K562 (cell line): ENCODE data around the gene NR1I3. TPM values are rescaled to one million over a fixed set of nuclear protein-coding genes. Genes with fewer than 3 reads are reported as not detected.

Source experiments
- ATF1 ChIP-seq, 2 experiments: fragments of 450-650 bp in 1 of 2; IDR thresholded peaks; 2 replicates each; pipeline ENCODE4 v1.6.1; 2016; ENCODE audit warnings: missing compliant biosample characterization in 1 of 2, missing genetic modification characterization in 1 of 2
- DNMT1 ChIP-seq: fragments of 450-650 bp; IDR thresholded peaks from 2 replicates; pipeline ENCODE4 v1.6.1; 2016; ENCODE audit warnings: antibody characterized with exemption, mild to moderate bottlenecking
- E2F3 ChIP-seq: fragments of 250-450 bp; sonication (Bioruptor Pico); IDR thresholded peaks from 2 replicates; pipeline ENCODE4 v1.4.0; 2020; ENCODE audit warnings: mild to moderate bottlenecking
- EP300 ChIP-seq: IDR thresholded peaks from 2 replicates; pipeline ENCODE4 v1.6.1; 2012; ENCODE audit warnings: low read length, improper control_type of control experiment
- FOXK1 ChIP-seq: sonication (generic); formaldehyde crosslinking; IDR thresholded peaks from 2 replicates; pipeline ENCODE4 v1.8.0; 2022; ENCODE audit warnings: missing genetic modification reagents, mild to moderate bottlenecking, borderline replicate concordance
- GATAD2A ChIP-seq: fragments of 450-650 bp; IDR thresholded peaks from 2 replicates; pipeline ENCODE4 v1.6.1; 2017
- GTF2E2 ChIP-seq: fragments of 200-800 bp; sonication (Bioruptor generic); IDR thresholded peaks from 2 replicates; pipeline ENCODE4 v1.6.1; 2016; ENCODE audit warnings: missing genetic modification characterization, missing compliant biosample characterization
- KLF6 ChIP-seq: fragments of 250-450 bp; sonication (Bioruptor Pico); IDR thresholded peaks from 2 replicates; pipeline ENCODE4 v1.4.0; 2020; ENCODE audit warnings: mild to moderate bottlenecking, moderate library complexity, borderline replicate concordance
- PHTF2 ChIP-seq: fragments of 250-450 bp; sonication (Bioruptor Pico); IDR thresholded peaks from 2 replicates; pipeline ENCODE4 v1.5.0; 2021; ENCODE audit warnings: mild to moderate bottlenecking
- POLR2A ChIP-seq: fragments of 450-650 bp; conservative IDR thresholded peaks from 2 replicates; pipeline ENCODE4 v1.6.1; 2016
- RNF2 ChIP-seq: sonication (generic); IDR thresholded peaks from 2 replicates; pipeline ENCODE4 v1.6.1; 2016
- SMAD4 ChIP-seq: fragments of 250-450 bp; sonication (Bioruptor Pico); conservative IDR thresholded peaks from 2 replicates; pipeline ENCODE4 v1.8.0; 2021; ENCODE audit warnings: inconsistent platforms, mild to moderate bottlenecking, moderate library complexity
- SNRNP70 ChIP-seq: fragments of 200-400 bp; formaldehyde crosslinking; optimal IDR thresholded peaks from 2 replicates; pipeline ENCODE3; 2017; ENCODE audit warnings: low read depth, low read length
- SUPT5H ChIP-seq: fragments of 450-650 bp; IDR thresholded peaks from 2 replicates; pipeline ENCODE4 v1.6.1; 2016
- TCF7 ChIP-seq: sonication (generic); IDR thresholded peaks from 2 replicates; pipeline ENCODE4 v1.6.1; 2016; ENCODE audit warnings: antibody characterized with exemption, borderline replicate concordance
- ZNF12 ChIP-seq: sonication (generic); formaldehyde crosslinking; IDR thresholded peaks from 2 replicates; pipeline ENCODE4 v1.4.0; 2020; ENCODE audit warnings: mild to moderate bottlenecking, missing genetic modification reagents
- ZNF217 ChIP-seq: sonication (generic); formaldehyde crosslinking; IDR thresholded peaks from 2 replicates; pipeline ENCODE4 v1.8.0; 2022; ENCODE audit warnings: mild to moderate bottlenecking, missing genetic modification reagents
- ZNF408 ChIP-seq: fragments of 250-450 bp; sonication (Bioruptor Pico); IDR thresholded peaks from 2 replicates; pipeline ENCODE4 v1.4.0; 2020; ENCODE audit warnings: low read depth, mild to moderate bottlenecking, moderate library complexity
- polyA plus RNA-seq, 8 experiments: library from polyadenylated mRNA; depleted of rRNA in 4 of 8; stranded (reverse) in 5 of 8; unstranded in 3 of 8; fragments of >200 nt; fragmentation: Nextera tagmentation in 2 of 8; fragmentation: Illumina TruSeq in 1 of 8; extraction: Ambion mirVana in 2 of 8; extraction: Trizol in 1 of 8; gene quantifications; 2 replicates each; pipeline versions ENCODE4 v1.2.1 to v1.2.3, GENCODE V29; 2011 to 2014; ENCODE audit warnings: inconsistent platforms in 1 of 8, missing spikeins in 1 of 8
- total RNA-seq, 7 experiments: library from RNA; depleted of rRNA in 6 of 7; stranded (reverse); fragments of >200 nt in 6 of 7; fragmentation: Illumina TruSeq in 2 of 7; extraction: Trizol in 2 of 7; gene quantifications; 2 replicates each; pipeline versions ENCODE4 v1.2.1 to v1.2.3, GENCODE V29; 2011 to 2021; ENCODE audit warnings: low replicate concordance in 1 of 7
- TF ChIP-seq, protein P1 (sequence below): fragments of 450-650 bp; formaldehyde crosslinking; IDR thresholded peaks from 2 replicates; pipeline ENCODE4 v1.4.0; 2022; ENCODE audit warnings: mild to moderate bottlenecking, moderate library complexity
- TF ChIP-seq, protein P2 (sequence below): IDR thresholded peaks from 3 replicates; pipeline ENCODE4 v1.6.1; 2011; ENCODE audit warnings: borderline replicate concordance, mild to moderate bottlenecking, moderate library complexity; ENCODE audit not compliant: insufficient read length; ENCODE audit errors: extremely low read depth
- TF ChIP-seq, protein P3 (sequence below): sonication (generic); formaldehyde crosslinking; IDR thresholded peaks from 2 replicates; pipeline ENCODE4 v1.8.1; 2023; ENCODE audit warnings: mild to moderate bottlenecking, missing genetic modification reagents
- TF ChIP-seq, protein P4 (sequence below): sonication (generic); formaldehyde crosslinking; IDR thresholded peaks from 2 replicates; pipeline ENCODE4 v1.8.0; 2023; ENCODE audit warnings: mild to moderate bottlenecking, missing genetic modification reagents

NR1I3 gene
- total and polyA plus RNA-seq, 9 of the 15 experiments (the other 6 are each of a cell fraction or from before 2014, with no cell fraction given): 0.11 TPM; not detected in 8

DNA sequence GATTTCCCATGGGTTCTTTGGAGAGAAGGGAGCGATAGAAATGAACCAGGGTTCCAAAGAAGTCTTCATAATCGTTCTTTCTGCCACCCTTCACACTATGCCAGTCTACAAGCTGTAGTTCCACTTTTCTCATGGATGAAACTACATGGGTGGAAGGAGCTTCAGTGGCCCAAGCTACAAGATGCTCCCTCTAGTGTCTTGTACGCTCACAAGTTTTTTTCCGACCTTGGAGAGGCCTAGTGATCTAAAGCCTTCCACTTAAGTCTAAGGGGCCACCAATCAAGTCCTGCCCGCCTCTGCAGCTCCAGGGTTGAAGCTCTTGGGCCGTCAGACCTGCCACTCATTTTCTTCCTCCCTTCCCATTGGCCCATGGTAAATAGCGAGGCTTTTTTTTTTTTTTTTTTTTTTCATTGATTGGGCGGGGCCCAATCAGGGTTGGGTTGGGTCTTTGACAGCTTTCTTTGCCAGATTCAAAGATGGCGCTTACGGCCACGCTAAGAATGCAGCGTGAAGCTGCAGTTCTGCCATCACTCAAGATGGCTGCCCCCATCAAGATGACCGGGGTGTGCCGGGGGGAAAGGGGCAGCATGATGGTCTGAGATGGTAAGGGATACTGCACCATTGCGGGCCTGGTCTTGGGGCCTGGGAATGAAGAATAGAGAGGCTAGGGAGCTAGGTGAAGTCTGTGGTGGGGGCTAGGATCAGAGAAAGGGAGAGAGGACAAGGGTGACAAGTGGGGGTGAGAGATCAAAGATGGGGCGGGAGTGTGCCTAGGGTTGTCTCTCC lies 12.3 kb downstream of the NR1I3 start, which contains the start of gene TOMM40L (continued):
- TF ChIP-seq SUPT5H (peak; percentile 79), KLF6 (CRISPR knock-in tag) (no peak), FOXK1 (no peak), ATF1 (CRISPR knock-in tag; IDR thresholded peaks at IDR 0.05) (no peak), ATF1 (tag; IDR thresholded peaks at IDR 0.05) (peak; percentile 78), PHTF2 (CRISPR knock-in tag) (no peak), EP300 (no peak), SMAD4 (CRISPR knock-in tag) (no peak), RNF2 (no peak), ZNF12 (CRISPR knock-in tag) (no peak), TCF7 (no peak; the same call in 1 of the 2 replicates), SNRNP70 (no peak), DNMT1 (no peak), POLR2A (peak; percentile 87), ZNF408 (CRISPR knock-in tag) (no peak), GATAD2A (no peak), E2F3 (CRISPR knock-in tag) (no peak), ZNF217 (CRISPR knock-in tag) (no peak), GTF2E2 (peak; percentile 66; the same call in 1 of the 2 replicates)
- TF ChIP-seq, protein P1, sequence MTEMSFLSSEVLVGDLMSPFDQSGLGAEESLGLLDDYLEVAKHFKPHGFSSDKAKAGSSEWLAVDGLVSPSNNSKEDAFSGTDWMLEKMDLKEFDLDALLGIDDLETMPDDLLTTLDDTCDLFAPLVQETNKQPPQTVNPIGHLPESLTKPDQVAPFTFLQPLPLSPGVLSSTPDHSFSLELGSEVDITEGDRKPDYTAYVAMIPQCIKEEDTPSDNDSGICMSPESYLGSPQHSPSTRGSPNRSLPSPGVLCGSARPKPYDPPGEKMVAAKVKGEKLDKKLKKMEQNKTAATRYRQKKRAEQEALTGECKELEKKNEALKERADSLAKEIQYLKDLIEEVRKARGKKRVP (CRISPR knock-in tag): no peak
- TF ChIP-seq, protein P2, sequence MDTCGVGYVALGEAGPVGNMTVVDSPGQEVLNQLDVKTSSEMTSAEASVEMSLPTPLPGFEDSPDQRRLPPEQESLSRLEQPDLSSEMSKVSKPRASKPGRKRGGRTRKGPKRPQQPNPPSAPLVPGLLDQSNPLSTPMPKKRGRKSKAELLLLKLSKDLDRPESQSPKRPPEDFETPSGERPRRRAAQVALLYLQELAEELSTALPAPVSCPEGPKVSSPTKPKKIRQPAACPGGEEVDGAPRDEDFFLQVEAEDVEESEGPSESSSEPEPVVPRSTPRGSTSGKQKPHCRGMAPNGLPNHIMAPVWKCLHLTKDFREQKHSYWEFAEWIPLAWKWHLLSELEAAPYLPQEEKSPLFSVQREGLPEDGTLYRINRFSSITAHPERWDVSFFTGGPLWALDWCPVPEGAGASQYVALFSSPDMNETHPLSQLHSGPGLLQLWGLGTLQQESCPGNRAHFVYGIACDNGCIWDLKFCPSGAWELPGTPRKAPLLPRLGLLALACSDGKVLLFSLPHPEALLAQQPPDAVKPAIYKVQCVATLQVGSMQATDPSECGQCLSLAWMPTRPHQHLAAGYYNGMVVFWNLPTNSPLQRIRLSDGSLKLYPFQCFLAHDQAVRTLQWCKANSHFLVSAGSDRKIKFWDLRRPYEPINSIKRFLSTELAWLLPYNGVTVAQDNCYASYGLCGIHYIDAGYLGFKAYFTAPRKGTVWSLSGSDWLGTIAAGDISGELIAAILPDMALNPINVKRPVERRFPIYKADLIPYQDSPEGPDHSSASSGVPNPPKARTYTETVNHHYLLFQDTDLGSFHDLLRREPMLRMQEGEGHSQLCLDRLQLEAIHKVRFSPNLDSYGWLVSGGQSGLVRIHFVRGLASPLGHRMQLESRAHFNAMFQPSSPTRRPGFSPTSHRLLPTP: no peak
- TF ChIP-seq, protein P3, sequence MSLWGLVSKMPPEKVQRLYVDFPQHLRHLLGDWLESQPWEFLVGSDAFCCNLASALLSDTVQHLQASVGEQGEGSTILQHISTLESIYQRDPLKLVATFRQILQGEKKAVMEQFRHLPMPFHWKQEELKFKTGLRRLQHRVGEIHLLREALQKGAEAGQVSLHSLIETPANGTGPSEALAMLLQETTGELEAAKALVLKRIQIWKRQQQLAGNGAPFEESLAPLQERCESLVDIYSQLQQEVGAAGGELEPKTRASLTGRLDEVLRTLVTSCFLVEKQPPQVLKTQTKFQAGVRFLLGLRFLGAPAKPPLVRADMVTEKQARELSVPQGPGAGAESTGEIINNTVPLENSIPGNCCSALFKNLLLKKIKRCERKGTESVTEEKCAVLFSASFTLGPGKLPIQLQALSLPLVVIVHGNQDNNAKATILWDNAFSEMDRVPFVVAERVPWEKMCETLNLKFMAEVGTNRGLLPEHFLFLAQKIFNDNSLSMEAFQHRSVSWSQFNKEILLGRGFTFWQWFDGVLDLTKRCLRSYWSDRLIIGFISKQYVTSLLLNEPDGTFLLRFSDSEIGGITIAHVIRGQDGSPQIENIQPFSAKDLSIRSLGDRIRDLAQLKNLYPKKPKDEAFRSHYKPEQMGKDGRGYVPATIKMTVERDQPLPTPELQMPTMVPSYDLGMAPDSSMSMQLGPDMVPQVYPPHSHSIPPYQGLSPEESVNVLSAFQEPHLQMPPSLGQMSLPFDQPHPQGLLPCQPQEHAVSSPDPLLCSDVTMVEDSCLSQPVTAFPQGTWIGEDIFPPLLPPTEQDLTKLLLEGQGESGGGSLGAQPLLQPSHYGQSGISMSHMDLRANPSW (CRISPR knock-in tag): no peak
- TF ChIP-seq, protein P4, sequence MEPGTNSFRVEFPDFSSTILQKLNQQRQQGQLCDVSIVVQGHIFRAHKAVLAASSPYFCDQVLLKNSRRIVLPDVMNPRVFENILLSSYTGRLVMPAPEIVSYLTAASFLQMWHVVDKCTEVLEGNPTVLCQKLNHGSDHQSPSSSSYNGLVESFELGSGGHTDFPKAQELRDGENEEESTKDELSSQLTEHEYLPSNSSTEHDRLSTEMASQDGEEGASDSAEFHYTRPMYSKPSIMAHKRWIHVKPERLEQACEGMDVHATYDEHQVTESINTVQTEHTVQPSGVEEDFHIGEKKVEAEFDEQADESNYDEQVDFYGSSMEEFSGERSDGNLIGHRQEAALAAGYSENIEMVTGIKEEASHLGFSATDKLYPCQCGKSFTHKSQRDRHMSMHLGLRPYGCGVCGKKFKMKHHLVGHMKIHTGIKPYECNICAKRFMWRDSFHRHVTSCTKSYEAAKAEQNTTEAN (CRISPR knock-in tag): no peak
